ENCODE measurements around the gene CCDC106. TPM values are rescaled to one million over a fixed set of nuclear protein-coding genes. Genes with fewer than 3 reads are reported as not detected.

The CCDC106 gene
- total RNA-seq, 1 experiment from 2014 or later = 19.9 TPM

- DNase-seq = no peak
- Histone ChIP-seq H3K79me1 (ENCODE audit: insufficient read depth, low read depth, low read length, poor library complexity, severe bottlenecking) (no peaks in the 10 kb centered on the region), H3K79me2 (ENCODE audit: insufficient read depth, low read length) (no peaks in the 10 kb centered on the region), H2AFZ (ENCODE audit: low read length) (no peak overlapping the region), H3K27me3 (ENCODE audit: insufficient read depth, low read length) (no peaks in the 10 kb centered on the region), H3K4ac (ENCODE audit: low read depth, low read length) (no peak overlapping the region), H3K4me1 (ENCODE audit: insufficient read depth, low read length) (no peaks in the 10 kb centered on the region), H3K4me2 (ENCODE audit: insufficient read depth, insufficient read length, low read length) (no peak overlapping the region), H2BK15ac (ENCODE audit: low read depth, low read length) (no peak overlapping the region), H4K5ac (ENCODE audit: insufficient read length, low read depth, low read length) (no peak overlapping the region), H2BK120ac (ENCODE audit: low read depth, low read length, poor library complexity, severe bottlenecking) (no peak overlapping the region), H3K23ac (ENCODE audit: insufficient read length, low read depth, low read length) (no peak overlapping the region), H3T11ph (ENCODE audit: low read length) (no peak overlapping the region), H4K20me1 (ENCODE audit: control insufficient read depth, insufficient read depth, insufficient read length) (no peaks in the 10 kb centered on the region), H3K56ac (ENCODE audit: insufficient read length, low read depth, low read length) (no peak overlapping the region), H4K8ac (replicated peaks; ENCODE audit: insufficient read length, low read depth, low read length) (no peak overlapping the region), H3K14ac (ENCODE audit: insufficient read depth, low read length) (no peak overlapping the region), H3K9me3 (ENCODE audit: control insufficient read depth, low read depth, low read length) (no peaks in the 10 kb centered on the region), H2BK5ac (ENCODE audit: insufficient read length, low read length) (no peak overlapping the region), H3K9ac (ENCODE audit: extremely low read depth, insufficient read length, low read length) (no peak overlapping the region), H3K23me2 (ENCODE audit: insufficient read length, low read depth, low read length, poor library complexity, severe bottlenecking) (no peaks in the 10 kb centered on the region), H2BK12ac (ENCODE audit: insufficient read length, low read depth, low read length) (no peak overlapping the region), H3K27ac (ENCODE audit: insufficient read length, low read depth, low read length) (no peak overlapping the region), H3K18ac (ENCODE audit: insufficient read length, low read depth, low read length) (no peak overlapping the region), H4K91ac (ENCODE audit: insufficient read length, low read depth, low read length) (no peak overlapping the region), H2BK20ac (ENCODE audit: low read depth, low read length, poor library complexity, severe bottlenecking) (no peak overlapping the region), H2AK5ac (ENCODE audit: insufficient read length, low read length) (no peak overlapping the region)
- H3K27me3 Mint-ChIP-seq (ENCODE audit: low read depth) = peaks cover 10% of the 10 kb centered on the region
- H3K36me3 Mint-ChIP-seq (ENCODE audit: insufficient read depth in 1 of 3, low read depth in 3 of 3) = peaks cover 44 to 77% (median 74%) of the 10 kb centered on the region in 3 experiments
- peaks cover 23 to 46% of the 10 kb centered on the region in 2 experiments for H3K9me3 Mint-ChIP-seq
- H3K4me3 Mint-ChIP-seq = no peak overlapping the region
- no peak overlapping the region for H3K27ac Mint-ChIP-seq
- no CpG with 5 or more reads among the region's 12 CpGs for WGBS (ENCODE audit: extremely low coverage, insufficient read length, low lambda C conversion rate)
- no peak for TF ChIP-seq CTCF (conservative IDR thresholded peaks at IDR 0.05)
- no peaks in the 10 kb centered on the region for H3K4me1 Mint-ChIP-seq
Observed at GRCh38 chr19:55700813-55701212, 52.8 kb downstream of the CCDC106 start.

All from H9 (cell line).